Activated CD4-positive, alpha-beta T cell treated with anti-CD3 and anti-CD28 coated beads for 4 hours (primary cell): Measurements from ENCODE around the gene HSH2D.

Experiments used
- DNase-seq, 2 donors: peaks; one replicate each; pipeline ENCODE4 v3.0.0-alpha.2; 2020

The HSH2D gene

DNA sequence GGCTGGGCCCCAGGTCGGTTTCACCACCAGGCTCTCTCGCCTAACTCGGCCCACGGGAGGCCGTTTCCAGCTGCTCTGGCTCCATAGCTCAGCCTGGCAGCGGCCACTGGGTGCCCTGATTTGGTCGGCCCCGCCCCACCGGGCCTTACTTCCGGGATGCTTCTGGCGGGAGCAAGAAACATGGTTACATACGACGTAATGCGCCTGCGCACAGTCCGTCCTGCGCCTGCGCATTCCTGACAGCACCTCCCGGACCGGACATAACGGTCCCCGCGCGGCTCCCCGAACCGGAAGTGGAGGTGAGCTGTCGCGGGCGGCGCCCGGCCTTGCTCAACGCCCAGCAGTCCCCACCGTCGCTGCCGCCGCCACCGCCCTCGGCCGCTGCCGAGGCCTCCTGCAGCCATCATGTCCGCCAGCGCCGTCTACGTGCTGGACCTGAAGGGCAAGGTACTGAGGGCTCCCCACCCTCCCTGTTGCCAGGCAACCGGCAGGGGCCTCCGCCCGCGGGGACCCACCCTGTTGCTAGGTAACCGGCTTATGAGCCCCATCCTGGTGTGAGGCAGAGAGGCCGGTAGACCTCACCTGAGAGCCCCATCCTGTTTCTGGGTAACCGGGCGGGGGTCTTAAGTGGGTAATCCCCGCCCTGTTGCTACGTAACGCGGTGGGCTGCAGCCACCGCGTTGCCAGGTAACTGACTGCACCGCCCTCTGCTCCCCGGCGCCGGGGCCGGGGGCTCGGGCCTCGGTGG, 54.3 kb downstream of the HSH2D start, which contains the start of gene AP1M1:
TSS of gene AP1M1 (plus strand) at position 290 of the 748 bp plus-strand sequence. CDS start at position 406, 116 bp downstream.
- peak; percentile 96 to 98 for DNase-seq

GRCh38 chr19:16198370-16198651, 54.8 kb downstream of the HSH2D start:
- DNase-seq, result no peak

DNA sequence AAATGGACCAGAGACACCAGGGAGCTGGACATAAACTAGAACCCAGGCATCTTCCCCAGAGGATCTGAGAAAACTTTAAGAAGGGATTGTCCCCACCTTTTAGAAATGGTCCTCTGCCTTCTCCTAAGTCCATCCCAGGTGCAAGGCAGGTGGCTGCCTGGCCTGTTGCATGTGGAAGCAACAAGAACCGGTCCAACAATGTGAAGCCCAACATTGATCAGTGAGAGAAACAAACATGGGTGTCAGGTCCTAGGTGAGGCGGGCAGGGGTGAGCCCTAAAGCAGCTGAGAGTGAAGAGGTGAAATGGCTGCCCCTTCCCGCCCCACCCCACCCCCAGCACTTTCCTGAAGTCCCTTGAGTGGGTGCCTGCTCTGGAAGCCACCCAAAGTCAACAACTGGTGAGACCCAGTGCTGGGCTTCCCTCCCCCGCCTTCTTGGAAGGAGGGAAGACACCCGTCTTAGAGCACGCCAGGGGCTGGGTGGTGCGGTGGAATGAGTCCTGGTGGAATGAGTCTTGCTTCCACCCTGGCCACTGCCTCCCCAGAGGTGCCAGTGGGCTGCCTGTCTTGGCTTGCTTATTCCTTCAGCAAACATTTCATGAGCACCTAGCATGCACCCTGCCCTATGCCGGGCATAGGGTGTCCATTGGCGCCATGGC, 55.9 kb downstream of the HSH2D start:
- no peak for DNase-seq

DNA sequence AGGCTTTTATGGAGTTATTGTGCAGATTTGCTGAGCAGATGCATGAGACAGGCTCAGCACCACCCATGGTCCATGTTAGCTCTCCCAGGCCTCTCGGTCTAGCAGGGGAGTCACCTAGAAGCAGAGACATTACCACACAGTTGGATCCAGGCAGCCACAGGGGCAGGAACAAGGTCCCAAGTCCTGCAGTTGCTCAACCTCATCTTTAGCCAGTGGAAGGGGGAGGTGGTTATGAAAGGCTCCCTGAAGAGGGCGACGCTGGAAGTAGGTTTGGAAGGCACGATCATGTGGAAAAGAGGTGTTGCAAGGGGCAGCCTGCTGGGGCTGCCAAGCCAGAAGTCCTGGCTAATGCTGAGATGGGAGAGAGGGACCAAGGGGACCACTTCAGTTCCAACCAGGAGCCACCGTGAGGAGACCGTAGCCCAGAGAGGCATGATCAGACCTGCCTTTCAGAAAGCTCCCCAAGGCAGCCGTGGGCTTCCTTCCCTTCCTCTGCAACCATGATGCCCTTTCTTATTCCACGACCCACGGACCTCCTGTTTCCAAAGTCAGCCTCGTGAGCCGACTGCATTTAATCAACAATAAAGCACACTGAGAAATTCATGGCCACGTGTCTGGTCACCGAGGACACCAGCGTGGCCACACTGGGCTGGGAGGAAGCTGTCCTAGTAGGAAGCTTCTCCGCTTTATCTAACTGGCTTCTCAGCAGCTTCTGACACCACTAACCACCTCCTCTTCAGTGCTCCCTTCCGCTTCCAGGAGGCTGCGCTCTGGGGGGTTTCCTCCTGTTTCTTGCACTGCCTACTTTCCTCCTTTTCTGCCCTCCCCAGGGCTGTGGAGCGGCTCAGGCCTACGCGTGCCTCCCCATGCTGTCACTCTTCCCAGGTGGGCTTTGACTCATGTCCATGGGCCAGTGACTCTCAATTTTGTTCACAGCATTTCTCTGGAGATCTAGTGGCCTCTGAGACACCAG, 56.8 kb downstream of the HSH2D start:
- no peak for DNase-seq

DNA sequence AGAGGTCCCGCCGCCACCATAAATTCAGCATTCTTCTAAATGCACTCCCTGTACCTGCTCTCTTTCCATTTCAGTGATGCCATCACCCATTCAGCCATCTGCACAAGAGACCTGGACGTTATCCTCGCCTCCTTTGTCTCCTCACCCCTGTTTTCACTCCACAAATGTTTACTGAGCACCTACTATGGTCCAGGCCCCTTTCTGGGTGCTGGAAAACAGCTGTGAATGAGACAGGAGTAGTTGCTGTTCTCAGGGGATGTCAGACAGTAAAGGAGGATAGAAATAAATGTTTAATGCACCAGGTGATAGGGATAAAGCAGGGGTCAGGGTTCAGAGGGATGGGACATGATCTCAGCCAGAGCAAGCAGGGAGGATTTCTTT, 57.5 kb downstream of the HSH2D start:
- DNase-seq, result no peak

DNA sequence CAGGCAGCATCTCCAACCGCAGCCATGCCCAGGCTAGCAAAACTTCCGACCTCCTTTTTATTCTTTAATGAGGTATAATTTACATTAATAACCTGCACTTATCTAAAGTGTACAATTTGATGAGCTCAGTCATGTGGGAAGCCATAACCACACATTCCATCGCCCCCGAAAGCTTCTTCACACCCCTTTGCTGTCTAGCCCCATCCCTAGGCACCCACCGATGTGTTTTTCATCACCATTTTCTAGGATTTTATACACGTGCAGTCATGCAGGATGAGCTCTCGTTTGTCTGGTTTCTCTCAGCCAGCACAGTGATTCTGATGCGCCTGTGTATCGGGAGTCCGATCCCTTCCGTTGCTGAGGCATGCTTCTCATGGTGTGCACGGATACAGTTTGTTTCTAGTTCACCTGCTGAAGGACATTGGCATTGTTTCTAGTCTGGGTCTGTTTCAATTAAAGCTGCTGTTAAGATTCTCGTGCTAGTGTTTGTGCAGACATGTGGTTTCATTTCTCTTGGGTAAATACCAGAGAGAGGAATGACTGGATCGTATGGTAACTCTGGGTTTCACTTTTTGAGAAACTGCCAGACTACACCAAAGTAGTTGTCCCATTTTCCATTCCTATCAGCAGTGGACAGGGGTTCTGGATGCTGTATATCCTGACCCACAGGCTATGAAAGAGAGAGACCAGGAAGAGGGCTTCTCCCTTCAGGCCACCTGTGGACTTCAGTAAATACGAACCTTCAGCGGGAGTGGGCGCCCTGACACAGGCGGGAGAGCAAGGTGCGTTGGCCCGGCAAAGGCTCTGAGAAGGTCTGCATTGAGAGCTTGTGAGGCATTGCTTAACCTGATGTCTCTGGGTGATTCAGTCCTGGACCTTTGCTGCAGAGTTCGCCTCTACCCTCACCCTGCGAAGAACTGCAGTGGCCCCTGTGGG, 59.1 kb downstream of the HSH2D start:
- no peak for DNase-seq

DNA sequence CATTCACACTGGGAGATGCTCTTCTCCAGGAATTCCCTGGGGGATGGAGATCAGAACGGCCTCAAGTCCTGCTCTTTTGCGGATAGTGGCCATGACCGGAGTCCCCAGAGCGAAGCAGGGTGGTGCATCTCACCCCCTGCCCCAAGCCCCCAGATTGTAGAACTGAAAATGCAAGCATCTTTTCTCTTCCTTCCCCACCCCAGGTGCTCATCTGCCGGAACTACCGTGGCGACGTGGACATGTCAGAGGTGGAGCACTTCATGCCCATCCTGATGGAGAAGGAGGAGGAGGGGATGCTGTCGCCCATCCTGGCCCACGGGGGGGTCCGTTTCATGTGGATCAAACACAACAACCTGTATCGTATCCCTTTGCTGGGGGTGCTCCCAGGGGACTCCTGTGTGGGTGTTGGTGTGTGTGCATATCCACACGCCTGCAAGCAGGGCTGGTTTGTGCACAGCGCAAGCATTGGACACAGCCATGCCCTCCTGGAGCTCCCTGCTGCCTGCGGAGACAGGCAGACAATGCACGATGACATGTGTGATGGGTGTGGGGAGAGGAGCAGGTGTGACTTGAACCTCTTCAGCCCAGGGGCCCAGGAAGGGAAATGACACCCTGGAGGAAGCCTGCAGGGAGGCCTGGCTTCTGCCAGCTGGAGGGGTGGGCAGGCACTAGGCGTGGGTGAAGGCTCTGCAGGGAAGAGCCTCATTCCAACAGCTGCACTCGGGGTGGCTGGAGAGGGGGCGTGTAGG, 59.9 kb downstream of the HSH2D start:
- DNase-seq, result no peak

DNA sequence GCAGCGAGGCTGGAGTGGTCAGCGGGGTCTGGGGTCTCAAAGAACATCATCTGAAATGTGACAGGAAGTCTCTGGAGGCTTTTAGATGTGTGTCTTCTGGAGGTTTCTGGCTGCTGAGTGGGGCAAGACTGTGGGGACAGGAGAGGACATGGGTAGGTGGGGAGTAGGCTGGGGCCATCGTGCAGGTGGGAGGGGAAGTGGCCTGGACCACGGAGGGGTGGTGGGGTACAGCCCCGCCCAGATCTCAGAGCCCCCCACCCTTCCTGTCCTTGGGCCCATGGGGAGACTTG, 60.5 kb downstream of the HSH2D start:
- no peak for DNase-seq

GRCh38 chr19:16205205-16206045, 61.9 kb downstream of the HSH2D start:
- no peak for DNase-seq

GRCh38 chr19:16206046-16206605, 62.6 kb downstream of the HSH2D start:
- no peak for DNase-seq

DNA sequence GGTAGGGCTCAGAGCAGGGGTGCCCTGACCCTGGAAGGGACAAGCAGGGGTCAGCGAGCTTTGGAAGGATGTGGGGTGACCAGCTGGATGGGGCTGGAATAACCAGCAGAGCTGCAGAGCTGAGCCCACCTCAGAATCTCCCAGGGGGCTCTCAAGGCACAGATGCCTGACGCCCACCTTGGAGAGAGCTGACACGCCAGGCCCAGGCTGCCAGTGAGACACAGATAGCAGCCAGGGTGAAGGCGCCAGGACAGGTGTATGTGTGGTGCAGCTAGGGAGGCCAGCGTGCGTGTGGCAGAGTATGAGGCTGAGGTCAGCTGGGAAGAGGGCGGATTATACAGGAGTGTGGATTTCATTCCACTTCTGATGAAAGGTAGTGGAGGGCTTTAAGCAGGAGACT, 63.2 kb downstream of the HSH2D start:
- no peak for DNase-seq

DNA sequence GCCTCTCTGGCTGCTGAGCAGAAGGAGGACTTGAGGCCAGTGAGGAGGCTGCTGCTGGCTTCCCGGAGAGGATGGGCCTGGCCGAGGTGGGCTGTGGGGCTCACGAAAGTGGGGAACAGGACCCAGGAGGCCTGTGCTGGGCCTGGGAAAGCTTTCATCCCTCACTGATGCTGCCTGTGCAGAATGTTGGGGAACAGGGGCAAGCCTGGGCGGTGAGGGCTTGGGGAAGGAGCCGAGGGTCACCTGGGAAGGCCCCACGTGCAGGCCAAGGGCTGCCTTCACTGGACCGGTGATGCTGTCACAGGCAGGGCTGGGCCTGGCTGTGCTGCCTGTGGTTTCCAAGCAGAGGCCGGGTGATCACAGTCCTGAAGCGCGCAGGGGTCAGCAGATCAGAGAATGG, 63.6 kb downstream of the HSH2D start:
- DNase-seq, result no peak

- DNase-seq, result no peak
These were observed 64.1 kb downstream of the HSH2D start for GRCh38 chr19:16207490-16208025.
